Right lobe of liver (tissue), 6 donors: ENCODE data around the gene AP1M2. TPM values are rescaled to one million over a fixed set of nuclear protein-coding genes. Genes with fewer than 3 reads are reported as not detected.

Experiments
- ATAC-seq, 4 donors: fragments of 200-7000 bp; cut with Tn5 transposase; one replicate each; pipeline ENCODE4 v1.9.1; 2020; ENCODE audit warnings: mild to moderate bottlenecking in 4 of 4, moderate library complexity in 4 of 4
- DNase-seq, 3 donors: peaks; one replicate each; pipeline ENCODE4 v3.0.0-alpha.2; 2020
- H3K27ac ChIP-seq, 3 donors: fragments of 200-600 bp; one replicate each; pipeline ENCODE4 v1.8.0; 2022
- H3K27me3 ChIP-seq, 2 donors: fragments of 200-600 bp; one replicate each; pipeline ENCODE4 v1.8.0; 2022
- H3K36me3 ChIP-seq, 4 donors: fragments of 200-600 bp; sonication (generic) in 1 of 4; one replicate each; pipeline versions ENCODE4 v1.5.1 to v1.8.0; 2017 to 2022; ENCODE audit warnings: control low read depth in 1 of 4
- H3K4me1 ChIP-seq, 4 donors: fragments of 200-600 bp; sonication (generic) in 1 of 4; one replicate each; pipeline versions ENCODE4 v1.5.1 to v1.8.0; 2017 to 2022; ENCODE audit warnings: control low read depth in 1 of 4
- H3K4me3 ChIP-seq, 3 donors: fragments of 200-600 bp; one replicate each; pipeline ENCODE4 v1.8.0; 2022
- H3K9me3 ChIP-seq, 4 donors: fragments of 200-600 bp; sonication (generic) in 1 of 4; one replicate each; pipeline versions ENCODE4 v1.5.1 to v1.8.0; 2017 to 2022; ENCODE audit warnings: control low read depth in 1 of 4
- POLR2A ChIP-seq: fragments of 450-650 bp; IDR thresholded peaks from one replicate; pipeline ENCODE4 v1.6.1; 2017; ENCODE audit warnings: antibody characterized with exemption, mild to moderate bottlenecking
- WGBS: methylation state at CpG from one replicate; pipeline ENCODE4 v1.1.6; 2018; ENCODE audit warnings: low coverage, low lambda C conversion rate; ENCODE audit not compliant: insufficient coverage; ENCODE audit errors: missing lambda C conversion rate; 5-methylcytosine and 5-hydroxymethylcytosine counted together
- intact Hi-C, 2 donors: fragments of 100-400 bp; cut with DNase I; formaldehyde crosslinking; loops; one replicate each; pipeline versions ENCODE4 v1.11.2 to v1.14.1; 2022
- total RNA-seq, 6 experiments: library from RNA; depleted of rRNA in 2 of 6; stranded (reverse); fragments of >200 nt in 2 of 6; fragmentation: NEBNext Ultra II Directional in 3 of 6; extraction: Animal tissue kit (Norgen Biotek cat#: 25700) in 3 of 6; gene quantifications; one replicate each; pipeline versions ENCODE4 v1.1.0 to v1.2.4, GENCODE V29; 2016 to 2023
- TF ChIP-seq, protein P1 (sequence below), 4 donors: fragments of 200-600 bp in 3 of 4; fragments of 450-650 bp in 1 of 4; IDR thresholded peaks; one replicate each; pipeline versions ENCODE4 v1.5.1 to v1.8.0; 2016 to 2022; ENCODE audit warnings: antibody characterized with exemption in 4 of 4, mild to moderate bottlenecking in 2 of 4
- donor health status: DM: no; HTN: yes; CAD: no.
- donor health status: DM: no; HTN: no; CAD: no.
- donor health status: DM: no; HTN: no; CAD: no.
- donor health status: DM: no; HTN: yes; CAD: no.
- donor health status: DM: no; HTN: yes; CAD: no.

The AP1M2 gene
- total RNA-seq, 6 experiments from 2014 or later = 0.35 to 2.5 (median 0.75) TPM

- H3K4me3 ChIP-seq = no peak overlapping the region
- intact Hi-C loops = no loop called here
- ATAC-seq (no peak), DNase-seq (no peak)
- H3K27ac ChIP-seq = no peak overlapping the region
- WGBS = 75% methylated on average over 4 of the region's 6 CpGs
- no peaks in the 10 kb centered on the region for H3K27me3 ChIP-seq
- no peaks in the 10 kb centered on the region for H3K9me3 ChIP-seq
- H3K36me3 ChIP-seq = no peaks in the 10 kb centered on the region
- no peaks in the 10 kb centered on the region for H3K4me1 ChIP-seq
- TF ChIP-seq, protein P1, sequence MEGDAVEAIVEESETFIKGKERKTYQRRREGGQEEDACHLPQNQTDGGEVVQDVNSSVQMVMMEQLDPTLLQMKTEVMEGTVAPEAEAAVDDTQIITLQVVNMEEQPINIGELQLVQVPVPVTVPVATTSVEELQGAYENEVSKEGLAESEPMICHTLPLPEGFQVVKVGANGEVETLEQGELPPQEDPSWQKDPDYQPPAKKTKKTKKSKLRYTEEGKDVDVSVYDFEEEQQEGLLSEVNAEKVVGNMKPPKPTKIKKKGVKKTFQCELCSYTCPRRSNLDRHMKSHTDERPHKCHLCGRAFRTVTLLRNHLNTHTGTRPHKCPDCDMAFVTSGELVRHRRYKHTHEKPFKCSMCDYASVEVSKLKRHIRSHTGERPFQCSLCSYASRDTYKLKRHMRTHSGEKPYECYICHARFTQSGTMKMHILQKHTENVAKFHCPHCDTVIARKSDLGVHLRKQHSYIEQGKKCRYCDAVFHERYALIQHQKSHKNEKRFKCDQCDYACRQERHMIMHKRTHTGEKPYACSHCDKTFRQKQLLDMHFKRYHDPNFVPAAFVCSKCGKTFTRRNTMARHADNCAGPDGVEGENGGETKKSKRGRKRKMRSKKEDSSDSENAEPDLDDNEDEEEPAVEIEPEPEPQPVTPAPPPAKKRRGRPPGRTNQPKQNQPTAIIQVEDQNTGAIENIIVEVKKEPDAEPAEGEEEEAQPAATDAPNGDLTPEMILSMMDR (IDR thresholded peaks at IDR 0.05) = no peak
- TF ChIP-seq POLR2A = no peak
Measured at GRCh38 chr19:10586396-10586795, 716 bp downstream of the AP1M2 start.

GRCh38 chr19:10583036-10583776 lies 3.9 kb downstream of the AP1M2 start:
- no peak for ATAC-seq
- DNase-seq = no peak
- H3K9me3 ChIP-seq = no peaks in the 10 kb centered on the region
- no peak for TF ChIP-seq POLR2A
- TF ChIP-seq, protein P1 (IDR thresholded peaks at IDR 0.05) = no peak
- no peaks in the 10 kb centered on the region for H3K4me1 ChIP-seq
- intact Hi-C loops = loop anchor here (5.0 kb wide), 3 partner anchors 59 to 119 kb away; partner anchors contain the start of gene QTRT1 (in 1 of the 2)
- no peaks in the 10 kb centered on the region for H3K36me3 ChIP-seq
- no peak overlapping the region for H3K27ac ChIP-seq
- H3K27me3 ChIP-seq = no peaks in the 10 kb centered on the region
- 77% methylated on average over 6 of the region's 9 CpGs for WGBS
- no peak overlapping the region for H3K4me3 ChIP-seq

- DNase-seq (no peak), ATAC-seq (no peak)
- no peak overlapping the region for H3K27ac ChIP-seq
- WGBS = 51% methylated on average over 12 of the region's 13 CpGs
- H3K36me3 ChIP-seq = no peaks in the 10 kb centered on the region
- no peaks in the 10 kb centered on the region for H3K27me3 ChIP-seq
- no peaks in the 10 kb centered on the region for H3K9me3 ChIP-seq
- H3K4me1 ChIP-seq = no peaks in the 10 kb centered on the region
- no peak overlapping the region for H3K4me3 ChIP-seq
- intact Hi-C loops = loop anchor here (5.0 kb wide), 3 partner anchors 60 to 120 kb away; partner anchors contain the start of gene QTRT1 (in 1 of the 2)
- TF ChIP-seq, protein P1 (IDR thresholded peaks at IDR 0.05) = no peak
- TF ChIP-seq POLR2A = no peak
Measured at GRCh38 chr19:10582091-10582490, 5.0 kb downstream of the AP1M2 start.

- DNase-seq (peak; percentile 81 to 85 (median 83)), ATAC-seq (peak; percentile 94 to 100 (median 98))
- Histone ChIP-seq H3K4me1 (no peaks in the 10 kb centered on the region), H3K9me3 (no peaks in the 10 kb centered on the region), H3K36me3 (no peaks in the 10 kb centered on the region), H3K27ac (no peak overlapping the region), H3K4me3 (no peak overlapping the region), H3K27me3 (no peaks in the 10 kb centered on the region)
- intact Hi-C loops = loop anchor here (2.0 to 5.0 kb wide), 4 partner anchors 61 to 121 kb away; partner anchors contain the start of gene QTRT1 (in 1 of the 2)
- WGBS = 0% methylated on average over 9 of the region's 31 CpGs
- no peak for TF ChIP-seq POLR2A
- TF ChIP-seq, protein P1 (IDR thresholded peaks at IDR 0.05) = peak; percentile 90 to 99 (median 95)
Measured at GRCh38 chr19:10580979-10581631, 6.0 kb downstream of the AP1M2 start.
